Mucosa of stomach (tissue), 1 donor: ENCODE measurements around the gene SLC22A23.

Source experiments
- H3K27me3 ChIP-seq: one replicate; pipeline ENCODE4 v1.7.0; 2013; ENCODE audit warnings: mild to moderate bottlenecking, low read length; ENCODE audit not compliant: control insufficient read depth, insufficient read depth
- H3K36me3 ChIP-seq: one replicate; pipeline ENCODE4 v1.7.0; 2013; ENCODE audit warnings: low read length; ENCODE audit not compliant: control insufficient read depth, insufficient read depth
- H3K4me1 ChIP-seq: one replicate; pipeline ENCODE4 v1.7.0; 2013; ENCODE audit warnings: mild to moderate bottlenecking, low read length; ENCODE audit not compliant: control insufficient read depth, insufficient read depth
- H3K4me3 ChIP-seq: one replicate; pipeline ENCODE4 v1.7.0; 2013; ENCODE audit warnings: low read length
- H3K9ac ChIP-seq: one replicate; pipeline ENCODE4 v1.7.0; 2013; ENCODE audit warnings: mild to moderate bottlenecking, low read length, moderate library complexity
- H3K9me3 ChIP-seq: one replicate; pipeline ENCODE4 v1.7.0; 2013; ENCODE audit warnings: mild to moderate bottlenecking, low read length, moderate library complexity; ENCODE audit not compliant: control insufficient read depth
- donor health status: Pancreatic carcinoma.

Gene SLC22A23

DNA sequence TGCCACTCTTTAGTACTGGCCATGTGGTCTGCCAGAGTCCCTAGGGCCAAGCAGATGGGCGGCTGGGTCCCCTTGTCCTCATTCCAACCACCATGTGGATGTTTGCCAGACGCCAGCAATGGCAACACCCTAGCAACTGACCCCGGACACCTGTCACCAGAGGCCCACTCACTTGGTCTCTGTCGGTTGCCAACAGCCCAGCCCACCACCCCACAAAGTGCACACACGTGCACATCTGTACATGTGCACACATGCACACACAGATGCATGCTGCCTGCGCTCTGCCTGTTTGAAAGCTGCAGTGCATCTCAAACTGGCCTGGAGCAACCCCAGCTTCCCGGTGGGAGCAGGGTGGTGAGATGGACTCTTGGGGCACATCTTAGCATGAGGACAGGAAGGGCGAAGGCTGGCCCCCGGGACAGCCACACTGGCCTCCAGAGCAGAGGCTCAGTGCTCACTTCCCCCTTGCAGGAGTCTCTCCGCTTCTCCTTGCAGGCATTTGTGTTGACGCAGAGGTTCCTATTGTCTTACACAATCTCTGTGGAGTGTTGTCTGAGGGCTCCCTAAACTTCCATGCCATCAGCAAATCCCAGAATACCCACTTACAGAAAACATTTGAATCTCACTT is 144.1 kb downstream of the SLC22A23 start:
- Histone ChIP-seq H3K4me3 (no peak overlapping the region), H3K9me3 (no peaks in the 10 kb centered on the region), H3K27me3 (no peaks in the 10 kb centered on the region), H3K36me3 (no peaks in the 10 kb centered on the region), H3K9ac (no peak overlapping the region), H3K4me1 (peaks cover 12% of the 10 kb centered on the region)

GRCh38 chr6:3311826-3312225 is 145.0 kb downstream of the SLC22A23 start:
- H3K9me3 ChIP-seq: no peaks in the 10 kb centered on the region
- H3K4me1 ChIP-seq: peaks cover 12% of the 10 kb centered on the region
- H3K4me3 ChIP-seq: no peak overlapping the region
- no peaks in the 10 kb centered on the region for H3K27me3 ChIP-seq
- H3K9ac ChIP-seq: no peak overlapping the region
- no peaks in the 10 kb centered on the region for H3K36me3 ChIP-seq

- H3K27me3 ChIP-seq: no peaks in the 10 kb centered on the region
- H3K4me1 ChIP-seq: peaks cover 12% of the 10 kb centered on the region
- no peaks in the 10 kb centered on the region for H3K36me3 ChIP-seq
- no peak overlapping the region for H3K9ac ChIP-seq
- no peaks in the 10 kb centered on the region for H3K9me3 ChIP-seq
- H3K4me3 ChIP-seq: no peak overlapping the region
These were observed 146.1 kb downstream of the SLC22A23 start for GRCh38 chr6:3310703-3311102.

- Histone ChIP-seq H3K9me3 (no peaks in the 10 kb centered on the region), H3K36me3 (no peaks in the 10 kb centered on the region), H3K4me1 (peaks cover 12% of the 10 kb centered on the region), H3K9ac (no peak overlapping the region), H3K27me3 (no peaks in the 10 kb centered on the region), H3K4me3 (no peak overlapping the region)
These were observed 146.8 kb downstream of the SLC22A23 start for GRCh38 chr6:3310051-3310448.

- Histone ChIP-seq H3K4me1 (peaks cover 12% of the 10 kb centered on the region), H3K27me3 (no peaks in the 10 kb centered on the region), H3K36me3 (no peaks in the 10 kb centered on the region), H3K9ac (no peak overlapping the region), H3K9me3 (no peaks in the 10 kb centered on the region), H3K4me3 (no peak overlapping the region)
These were observed 147.3 kb downstream of the SLC22A23 start for GRCh38 chr6:3309391-3310050.

DNA sequence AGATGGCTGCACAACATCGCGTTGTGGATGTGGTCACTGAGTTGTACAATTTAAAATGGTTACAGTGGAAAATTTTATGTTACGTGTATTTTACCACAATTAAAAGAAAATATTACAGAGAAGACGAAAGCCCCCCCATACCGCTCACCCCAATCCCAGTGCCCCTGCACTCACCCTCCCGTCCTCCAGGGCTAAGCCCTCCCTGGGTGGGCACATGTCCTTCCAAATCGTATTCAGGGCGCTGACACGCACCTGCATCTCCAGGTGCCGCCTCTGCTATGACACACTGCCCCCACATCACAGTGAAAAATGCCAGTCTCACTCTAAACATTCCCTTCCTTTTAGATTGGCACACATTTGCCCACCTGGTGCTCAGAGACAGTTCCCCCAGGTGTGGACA is 148.7 kb downstream of the SLC22A23 start:
- no peaks in the 10 kb centered on the region for H3K36me3 ChIP-seq
- H3K9me3 ChIP-seq: no peaks in the 10 kb centered on the region
- no peak overlapping the region for H3K9ac ChIP-seq
- no peaks in the 10 kb centered on the region for H3K27me3 ChIP-seq
- no peak overlapping the region for H3K4me3 ChIP-seq
- peaks cover 12% of the 10 kb centered on the region for H3K4me1 ChIP-seq

DNA sequence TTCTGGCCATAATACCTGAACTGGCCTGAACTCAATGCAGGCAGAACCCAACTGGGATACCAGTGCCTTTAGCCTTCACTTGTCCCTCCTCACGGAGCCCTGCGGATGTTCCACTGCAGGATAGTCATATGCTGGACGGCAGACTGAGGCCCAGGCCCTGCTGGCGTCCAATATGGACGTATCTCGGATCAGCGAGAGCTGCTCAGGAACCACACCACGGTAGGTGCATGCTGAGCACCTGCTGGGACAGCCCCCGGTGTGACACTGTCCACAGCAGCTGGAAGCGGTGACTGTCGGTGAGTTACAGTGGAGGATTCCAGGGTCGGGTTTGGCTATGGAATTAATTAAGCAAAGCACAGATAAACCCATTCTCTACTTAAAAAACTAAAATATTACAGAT is 149.4 kb downstream of the SLC22A23 start:
- no peak overlapping the region for H3K4me3 ChIP-seq
- no peaks in the 10 kb centered on the region for H3K36me3 ChIP-seq
- H3K4me1 ChIP-seq: peaks cover 12% of the 10 kb centered on the region
- H3K9me3 ChIP-seq: no peaks in the 10 kb centered on the region
- no peak overlapping the region for H3K9ac ChIP-seq
- no peaks in the 10 kb centered on the region for H3K27me3 ChIP-seq

DNA sequence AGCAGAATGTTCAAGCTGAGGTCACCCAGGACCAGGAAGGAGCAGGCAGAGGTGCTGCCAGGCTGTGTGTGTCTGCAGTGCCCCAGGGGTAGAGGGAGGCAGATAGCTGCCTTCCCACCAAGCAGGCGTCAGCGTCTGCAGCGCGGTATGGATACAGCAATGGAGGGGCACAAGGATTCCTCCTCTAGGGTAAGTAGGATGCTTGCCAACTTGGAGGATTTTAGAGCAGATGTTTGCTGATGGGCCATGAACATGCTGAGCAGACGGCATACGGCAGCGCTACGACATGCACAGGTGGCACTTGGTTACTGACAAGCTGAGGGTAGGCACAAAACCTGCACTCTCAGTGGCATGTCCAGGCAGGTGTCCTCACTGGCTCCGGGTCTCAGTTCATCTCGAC is 150.0 kb downstream of the SLC22A23 start:
- Histone ChIP-seq H3K4me3 (no peak overlapping the region), H3K9me3 (no peaks in the 10 kb centered on the region), H3K36me3 (no peaks in the 10 kb centered on the region), H3K4me1 (peaks cover 12% of the 10 kb centered on the region), H3K9ac (no peak overlapping the region), H3K27me3 (no peaks in the 10 kb centered on the region)

GRCh38 chr6:3305831-3306230 is 151.0 kb downstream of the SLC22A23 start:
- no peak overlapping the region for H3K4me3 ChIP-seq
- no peaks in the 10 kb centered on the region for H3K9me3 ChIP-seq
- H3K36me3 ChIP-seq: no peaks in the 10 kb centered on the region
- H3K27me3 ChIP-seq: no peaks in the 10 kb centered on the region
- no peak overlapping the region for H3K9ac ChIP-seq
- H3K4me1 ChIP-seq: peaks cover 8% of the 10 kb centered on the region

- Histone ChIP-seq H3K4me3 (no peak overlapping the region), H3K9me3 (no peaks in the 10 kb centered on the region), H3K36me3 (no peaks in the 10 kb centered on the region), H3K27me3 (no peaks in the 10 kb centered on the region), H3K4me1 (peaks cover 1% of the 10 kb centered on the region), H3K9ac (no peak overlapping the region)
These were observed 151.7 kb downstream of the SLC22A23 start for GRCh38 chr6:3305216-3305565.

GRCh38 chr6:3304500-3305215 is 152.2 kb downstream of the SLC22A23 start:
- Histone ChIP-seq H3K36me3 (no peaks in the 10 kb centered on the region), H3K4me1 (no peaks in the 10 kb centered on the region), H3K4me3 (no peak overlapping the region), H3K9ac (no peak overlapping the region), H3K27me3 (no peaks in the 10 kb centered on the region), H3K9me3 (no peaks in the 10 kb centered on the region)

GRCh38 chr6:3303795-3304411 is 152.9 kb downstream of the SLC22A23 start:
- H3K9me3 ChIP-seq: no peaks in the 10 kb centered on the region

More at GRCh38 chr6:3303795-3304411, 152.9 kb downstream of the SLC22A23 start:
- Histone ChIP-seq H3K4me3 (no peak overlapping the region), H3K36me3 (no peaks in the 10 kb centered on the region), H3K27me3 (no peaks in the 10 kb centered on the region), H3K4me1 (no peaks in the 10 kb centered on the region), H3K9ac (no peak overlapping the region)
